ENCODE measurements around the gene OR14A2. TPM values are rescaled to one million over a fixed set of nuclear protein-coding genes. Genes with fewer than 3 reads are reported as not detected.
"Not testable (repeated sequence)": the region's sequence is repeated elsewhere in the genome, so short reads cannot be mapped to it uniquely, and the experiment has no call there.

The OR14A2 gene
- total RNA-seq (not detected), polyA plus RNA-seq (not detected)

DNA sequence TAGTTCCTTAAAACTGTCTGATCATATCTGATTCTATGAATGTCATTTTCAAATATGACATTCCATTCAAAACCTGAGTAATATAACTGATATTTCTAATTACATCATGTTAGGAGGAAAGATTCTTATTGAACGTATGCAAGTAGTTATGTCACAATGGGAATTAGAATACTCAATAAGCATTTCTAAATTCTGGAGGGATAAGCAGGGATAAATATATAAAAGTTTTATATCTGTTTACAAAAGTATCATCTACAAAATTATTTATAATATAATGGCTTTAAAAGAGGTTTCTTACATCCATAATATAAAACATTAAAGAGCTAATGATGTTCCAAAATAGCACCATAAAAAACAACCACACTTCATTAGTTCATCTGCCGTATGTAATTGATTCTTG is at the start of gene OR14A2:
OR14A2 (minus strand) TSS at position 101 of the 400 bp plus-strand sequence.
- DNase-seq = no peak

DNA sequence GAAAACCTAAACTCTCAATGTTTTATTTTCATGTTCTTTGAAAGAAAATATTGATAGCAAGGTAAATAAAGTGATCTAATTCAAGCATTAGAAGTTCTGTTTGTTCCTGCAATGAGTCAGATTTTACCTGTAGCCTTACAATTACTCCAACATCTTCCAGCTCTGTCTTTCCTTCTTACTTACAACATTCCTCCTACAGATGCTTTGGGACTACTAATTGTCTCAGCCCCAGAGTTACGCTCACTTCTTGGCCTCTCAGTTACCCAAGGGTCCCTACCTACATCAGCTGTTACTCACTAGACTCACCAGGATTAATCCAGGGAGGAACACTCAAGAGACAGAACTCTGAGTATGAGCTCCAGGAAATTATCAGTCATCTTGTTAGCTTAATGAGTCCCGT is 49.6 kb upstream of the OR14A2 start:
- Mint-ChIP-seq H3K9me3 (peaks cover 2 to 8% (median 3%) of the 10 kb centered on the region in 7 donors), H3K36me3 (no peaks in the 10 kb centered on the region), H3K27me3 (no peaks in the 10 kb centered on the region), H3K4me1 (no peaks in the 10 kb centered on the region), H3K27ac (no peak overlapping the region), H3K4me3 (no peak overlapping the region)
- H3K4me1 ChIP-seq (ENCODE audit: control insufficient read depth, insufficient read depth, low read length, poor library complexity, severe bottlenecking) = no peaks in the 10 kb centered on the region
- H3K27ac ChIP-seq (ENCODE audit: insufficient read depth, low read length, poor library complexity, severe bottlenecking) = no peak overlapping the region
- no peak overlapping the region for H3K4me3 ChIP-seq (ENCODE audit: low read depth, low read length)
- H3K9me3 ChIP-seq (ENCODE audit: control insufficient read depth in 2 of 2, low read length in 2 of 2) = no peaks in the 10 kb centered on the region
- ATAC-seq (ENCODE audit: low read depth in 2 of 2) (no peak), DNase-seq (no peak)
- H3K36me3 ChIP-seq (ENCODE audit: control insufficient read depth, insufficient read depth, low read length) = no peaks in the 10 kb centered on the region
- no peaks in the 10 kb centered on the region for H3K27me3 ChIP-seq (ENCODE audit: control insufficient read depth, insufficient read depth, low read length)

More for the DNA sequence above, at the start of gene OR14A2:
- Mint-ChIP-seq H3K9me3 (peaks cover 0 to 23% (median 4%) of the 10 kb centered on the region in 7 donors), H3K4me3 (no peak within 1 kb of the TSS), H3K27ac (no peak within 1 kb of the TSS), H3K27me3 (no peaks in the 10 kb centered on the region), H3K36me3 (no peaks in the 10 kb centered on the region), H3K4me1 (no peaks in the 10 kb centered on the region)
- Histone ChIP-seq H3K4me3 (ENCODE audit: low read depth, low read length) (no peak within 1 kb of the TSS), H3K27ac (ENCODE audit: insufficient read depth, low read length, poor library complexity, severe bottlenecking) (no peak within 1 kb of the TSS), H3K9me3 (ENCODE audit: control insufficient read depth in 2 of 2, low read length in 2 of 2) (peaks cover 0 to 16% of the 10 kb centered on the region in 2 experiments), H3K4me1 (ENCODE audit: control insufficient read depth, insufficient read depth, low read length, poor library complexity, severe bottlenecking) (no peaks in the 10 kb centered on the region), H3K36me3 (ENCODE audit: control insufficient read depth, insufficient read depth, low read length) (no peaks in the 10 kb centered on the region), H3K27me3 (ENCODE audit: control insufficient read depth, insufficient read depth, low read length) (no peaks in the 10 kb centered on the region)
- ATAC-seq (ENCODE audit: low read depth in 2 of 2) = no peak

DNA sequence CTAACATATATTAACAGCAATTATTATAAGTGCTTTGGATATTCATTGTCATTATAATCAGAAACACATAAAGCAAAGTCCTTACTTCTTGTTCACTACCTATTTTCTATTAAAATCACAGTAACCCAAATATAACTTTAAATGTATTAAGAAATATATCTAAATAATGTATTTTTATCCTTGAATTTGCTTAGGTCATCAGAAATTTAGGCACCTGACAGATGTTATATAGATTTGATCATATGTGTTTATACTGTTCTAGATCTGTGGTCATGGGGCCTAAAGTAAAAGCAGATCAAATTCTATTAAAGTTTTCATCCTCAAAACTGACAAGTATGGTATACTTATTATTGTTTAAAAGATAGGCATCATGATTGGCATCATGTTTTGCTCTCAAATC is 21.7 kb upstream of the OR14A2 start:
- H3K9me3 ChIP-seq (ENCODE audit: control insufficient read depth in 2 of 2, low read length in 2 of 2) = no peaks in the 10 kb centered on the region
- H3K27me3 ChIP-seq (ENCODE audit: control insufficient read depth, insufficient read depth, low read length) = no peaks in the 10 kb centered on the region
- no peaks in the 10 kb centered on the region for H3K4me1 Mint-ChIP-seq
- no peaks in the 10 kb centered on the region for H3K36me3 ChIP-seq (ENCODE audit: control insufficient read depth, insufficient read depth, low read length)
- H3K4me3 Mint-ChIP-seq = no peak overlapping the region
- H3K27ac Mint-ChIP-seq = no peak overlapping the region
- H3K9me3 Mint-ChIP-seq = peaks cover 0 to 4% (median 1%) of the 10 kb centered on the region in 7 donors
- H3K4me3 ChIP-seq (ENCODE audit: low read depth, low read length) = no peak overlapping the region
- H3K27ac ChIP-seq (ENCODE audit: insufficient read depth, low read length, poor library complexity, severe bottlenecking) = no peak overlapping the region
- no peaks in the 10 kb centered on the region for H3K4me1 ChIP-seq (ENCODE audit: control insufficient read depth, insufficient read depth, low read length, poor library complexity, severe bottlenecking)
- no peaks in the 10 kb centered on the region for H3K36me3 Mint-ChIP-seq
- no peak for DNase-seq
- ATAC-seq (ENCODE audit: low read depth in 2 of 2) = no peak
- H3K27me3 Mint-ChIP-seq = no peaks in the 10 kb centered on the region

DNA sequence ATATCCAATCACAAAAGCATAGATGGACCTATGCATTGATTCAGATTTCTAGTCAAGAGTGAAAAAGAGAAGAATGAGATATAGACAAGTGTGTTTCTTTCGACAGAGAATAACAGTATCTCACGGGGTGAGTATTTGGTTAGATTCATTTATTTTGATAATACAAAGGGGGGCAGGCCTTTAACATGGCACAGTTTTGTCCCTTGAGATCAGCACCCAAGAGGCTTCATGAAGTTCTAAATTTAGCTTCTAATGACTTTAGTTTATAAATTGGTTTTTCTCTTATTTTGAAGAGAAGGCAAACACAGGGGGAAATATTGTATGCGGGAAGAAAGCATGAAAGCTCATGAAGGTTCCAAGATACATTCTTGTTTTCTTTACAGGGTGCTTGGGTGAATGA is 12.5 kb upstream of the OR14A2 start, which contains the start of gene OR1C1:
OR1C1 (minus strand) TSS at position 101 of the 400 bp plus-strand sequence. CDS start 2,150 bp downstream, outside the sequence.
- Histone ChIP-seq H3K27me3 (ENCODE audit: control insufficient read depth, insufficient read depth, low read length) (no peaks in the 10 kb centered on the region), H3K4me3 (ENCODE audit: low read depth, low read length) (no peak within 1 kb of the TSS), H3K4me1 (ENCODE audit: control insufficient read depth, insufficient read depth, low read length, poor library complexity, severe bottlenecking) (no peaks in the 10 kb centered on the region), H3K36me3 (ENCODE audit: control insufficient read depth, insufficient read depth, low read length) (no peaks in the 10 kb centered on the region), H3K27ac (ENCODE audit: insufficient read depth, low read length, poor library complexity, severe bottlenecking) (no peak within 1 kb of the TSS), H3K9me3 (ENCODE audit: control insufficient read depth in 2 of 2, low read length in 2 of 2) (no peaks in the 10 kb centered on the region)
- H3K4me1 Mint-ChIP-seq = no peaks in the 10 kb centered on the region
- H3K4me3 Mint-ChIP-seq = no peak within 1 kb of the TSS
- H3K36me3 Mint-ChIP-seq = no peaks in the 10 kb centered on the region
- no peak within 1 kb of the TSS for H3K27ac Mint-ChIP-seq
- ATAC-seq (ENCODE audit: low read depth in 2 of 2) = no peak
- H3K9me3 Mint-ChIP-seq = peaks cover 0 to 8% (median 2%) of the 10 kb centered on the region in 7 donors
- no peak for DNase-seq
- no peaks in the 10 kb centered on the region for H3K27me3 Mint-ChIP-seq

DNA sequence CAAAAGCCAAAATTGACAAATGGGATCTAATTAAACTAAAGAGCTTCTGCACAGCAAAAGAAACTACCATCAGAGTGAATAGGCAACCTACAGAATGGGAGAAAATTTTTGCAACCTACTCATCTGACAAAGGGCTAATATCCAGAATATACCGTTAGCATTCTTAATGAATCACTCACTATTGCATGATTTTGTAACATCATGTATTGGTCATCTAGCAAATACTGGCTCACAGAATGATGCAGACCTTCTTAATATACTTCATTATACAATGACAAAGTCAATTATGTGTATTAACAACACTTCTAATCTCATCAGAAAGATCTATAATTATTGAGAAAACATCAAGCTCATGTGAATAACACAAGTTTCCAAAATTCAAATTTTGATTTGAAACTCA is 6.4 kb upstream of the OR14A2 start:
- ATAC-seq (ENCODE audit: low read depth in 2 of 2); H3K36me3 Mint-ChIP-seq; H3K27ac Mint-ChIP-seq; H3K4me3 Mint-ChIP-seq; H3K36me3 ChIP-seq (ENCODE audit: control insufficient read depth, insufficient read depth, low read length); H3K4me3 ChIP-seq (ENCODE audit: low read depth, low read length); H3K4me1 Mint-ChIP-seq; H3K27me3 ChIP-seq (ENCODE audit: control insufficient read depth, insufficient read depth, low read length); H3K4me1 ChIP-seq (ENCODE audit: control insufficient read depth, insufficient read depth, low read length, poor library complexity, severe bottlenecking); DNase-seq; H3K27me3 Mint-ChIP-seq; H3K27ac ChIP-seq (ENCODE audit: insufficient read depth, low read length, poor library complexity, severe bottlenecking): not testable (repeated sequence)
- peaks cover 0 to 14% of the 10 kb centered on the region in 2 experiments for H3K9me3 ChIP-seq (ENCODE audit: control insufficient read depth in 2 of 2, low read length in 2 of 2)
- H3K9me3 Mint-ChIP-seq = peaks cover 0 to 25% (median 5%) of the 10 kb centered on the region in 7 donors

DNA sequence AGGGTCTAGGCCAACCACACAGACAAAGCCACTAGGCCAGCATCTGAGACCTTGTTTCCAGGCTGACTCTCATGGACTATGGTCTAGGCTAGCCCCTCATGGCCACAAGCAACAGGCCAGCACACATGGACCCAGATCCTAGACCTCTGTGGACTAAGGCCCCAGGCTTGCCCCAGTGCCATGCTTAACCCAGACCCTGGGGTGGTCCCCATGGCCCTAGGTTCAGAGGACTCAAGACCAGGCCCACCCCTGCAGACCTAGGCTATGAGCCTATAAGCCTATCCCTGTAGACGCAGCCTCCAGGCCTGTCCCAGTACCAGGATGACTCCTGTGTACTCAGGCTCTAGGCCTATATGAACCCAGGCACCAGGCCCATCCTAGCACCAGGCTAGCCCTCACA is 1.9 kb upstream of the OR14A2 start:
- Histone ChIP-seq H3K4me1 (ENCODE audit: control insufficient read depth, insufficient read depth, low read length, poor library complexity, severe bottlenecking) (no peaks in the 10 kb centered on the region), H3K9me3 (ENCODE audit: control insufficient read depth in 2 of 2, low read length in 2 of 2) (peaks cover 0 to 16% of the 10 kb centered on the region in 2 experiments), H3K36me3 (ENCODE audit: control insufficient read depth, insufficient read depth, low read length) (no peaks in the 10 kb centered on the region), H3K4me3 (ENCODE audit: low read depth, low read length) (no peak overlapping the region), H3K27me3 (ENCODE audit: control insufficient read depth, insufficient read depth, low read length) (no peaks in the 10 kb centered on the region), H3K27ac (ENCODE audit: insufficient read depth, low read length, poor library complexity, severe bottlenecking) (no peak overlapping the region)
- DNase-seq (no peak), ATAC-seq (ENCODE audit: low read depth in 2 of 2) (no peak)
- H3K9me3 Mint-ChIP-seq = peaks cover 0 to 23% (median 2%) of the 10 kb centered on the region in 7 donors
- H3K36me3 Mint-ChIP-seq = no peaks in the 10 kb centered on the region
- no peaks in the 10 kb centered on the region for H3K4me1 Mint-ChIP-seq
- H3K27ac Mint-ChIP-seq = no peak overlapping the region
- peak overlapping the region in 1 of 4 donors; percentile 28 for H3K4me3 Mint-ChIP-seq
- H3K27me3 Mint-ChIP-seq = no peaks in the 10 kb centered on the region

DNA sequence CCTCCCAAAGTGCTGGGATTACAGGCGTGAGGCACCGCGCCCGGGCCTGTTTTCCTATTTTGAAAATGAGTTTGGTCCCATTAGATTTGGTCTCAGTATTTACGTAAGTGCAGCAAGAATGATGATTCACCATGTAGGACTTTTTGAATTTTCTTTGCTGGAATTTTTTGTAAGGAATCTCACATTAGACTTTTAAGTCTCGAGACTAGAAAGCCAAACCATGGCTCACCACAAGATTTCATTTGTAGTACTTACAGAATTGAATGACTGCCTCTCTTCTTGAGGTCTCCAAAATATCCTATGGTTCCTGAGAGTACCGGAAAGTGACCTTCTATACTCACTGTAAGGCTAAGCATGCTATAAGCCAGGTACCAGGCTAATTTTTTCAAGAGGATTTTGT is 325 bp downstream of the OR14A2 start:
- no peak overlapping the region for H3K4me3 Mint-ChIP-seq
- peaks cover 0 to 23% (median 4%) of the 10 kb centered on the region in 7 donors for H3K9me3 Mint-ChIP-seq
- Histone ChIP-seq H3K9me3 (ENCODE audit: control insufficient read depth in 2 of 2, low read length in 2 of 2) (peaks cover 0 to 16% of the 10 kb centered on the region in 2 experiments), H3K27ac (ENCODE audit: insufficient read depth, low read length, poor library complexity, severe bottlenecking) (no peak overlapping the region), H3K27me3 (ENCODE audit: control insufficient read depth, insufficient read depth, low read length) (no peaks in the 10 kb centered on the region), H3K36me3 (ENCODE audit: control insufficient read depth, insufficient read depth, low read length) (no peaks in the 10 kb centered on the region), H3K4me1 (ENCODE audit: control insufficient read depth, insufficient read depth, low read length, poor library complexity, severe bottlenecking) (no peaks in the 10 kb centered on the region), H3K4me3 (ENCODE audit: low read depth, low read length) (no peak overlapping the region)
- H3K27ac Mint-ChIP-seq = no peak overlapping the region
- H3K4me1 Mint-ChIP-seq = no peaks in the 10 kb centered on the region
- ATAC-seq (ENCODE audit: low read depth in 2 of 2) = no peak
- H3K27me3 Mint-ChIP-seq = no peaks in the 10 kb centered on the region
- no peaks in the 10 kb centered on the region for H3K36me3 Mint-ChIP-seq
- no peak for DNase-seq

DNA sequence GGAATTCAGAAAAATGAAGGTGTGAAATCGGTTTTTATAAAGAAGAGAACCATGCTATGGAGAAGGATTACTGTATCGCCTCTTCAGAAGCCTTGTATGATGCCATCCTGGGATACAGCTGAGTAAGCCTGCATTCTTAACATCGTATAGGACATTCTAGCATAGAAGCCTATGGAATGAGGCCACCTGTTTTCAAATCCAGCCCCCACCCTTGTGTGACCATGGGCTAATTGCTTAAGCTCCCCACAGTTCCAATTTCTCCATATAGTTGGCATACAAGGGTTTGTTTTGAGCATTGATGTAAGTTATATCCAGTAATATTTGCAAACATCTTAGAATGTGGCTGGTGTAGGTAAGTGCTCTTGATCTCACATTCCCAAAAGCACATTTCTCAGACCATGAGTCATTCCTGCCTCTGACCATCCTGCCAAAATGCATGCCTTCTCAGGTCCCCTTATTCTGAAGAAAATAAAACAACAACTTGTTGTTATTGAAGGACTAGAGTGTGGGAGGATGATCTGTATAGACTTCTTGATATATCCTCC is 1.5 kb downstream of the OR14A2 start:
- Histone ChIP-seq H3K4me1 (ENCODE audit: control insufficient read depth, insufficient read depth, low read length, poor library complexity, severe bottlenecking) (no peaks in the 10 kb centered on the region), H3K27me3 (ENCODE audit: control insufficient read depth, insufficient read depth, low read length) (no peaks in the 10 kb centered on the region), H3K36me3 (ENCODE audit: control insufficient read depth, insufficient read depth, low read length) (no peaks in the 10 kb centered on the region), H3K4me3 (ENCODE audit: low read depth, low read length) (no peak overlapping the region), H3K27ac (ENCODE audit: insufficient read depth, low read length, poor library complexity, severe bottlenecking) (no peak overlapping the region), H3K9me3 (ENCODE audit: control insufficient read depth in 2 of 2, low read length in 2 of 2) (peaks cover 0 to 16% of the 10 kb centered on the region in 2 experiments)
- no peaks in the 10 kb centered on the region for H3K36me3 Mint-ChIP-seq
- H3K4me3 Mint-ChIP-seq = no peak overlapping the region
- no peak overlapping the region for H3K27ac Mint-ChIP-seq
- no peaks in the 10 kb centered on the region for H3K27me3 Mint-ChIP-seq
- no peak for DNase-seq
- H3K9me3 Mint-ChIP-seq = peaks cover 0 to 19% (median 4%) of the 10 kb centered on the region in 7 donors
- H3K4me1 Mint-ChIP-seq = no peaks in the 10 kb centered on the region
- no peak for ATAC-seq (ENCODE audit: low read depth in 2 of 2)

All from CD4-positive, CD25-positive, alpha-beta regulatory T cell (primary cell).